GM20000 (cell line): ENCODE data around the gene GPR101.
"Not testable (repeated sequence)": the region's sequence is repeated elsewhere in the genome, so short reads cannot be mapped to it uniquely, and the experiment has no call there.

ENCODE experiments used
- DNase-seq: peaks from one replicate; pipeline ENCODE4 v3.0.0; 2012; ENCODE audit warnings: low spot score
- TF ChIP-seq, protein P1 (sequence below): IDR thresholded peaks from 2 replicates; pipeline ENCODE4 v1.5.1; 2012; ENCODE audit warnings: mild to moderate bottlenecking, control low read depth; ENCODE audit errors: extremely low read depth, missing control alignments

Gene GPR101

DNA sequence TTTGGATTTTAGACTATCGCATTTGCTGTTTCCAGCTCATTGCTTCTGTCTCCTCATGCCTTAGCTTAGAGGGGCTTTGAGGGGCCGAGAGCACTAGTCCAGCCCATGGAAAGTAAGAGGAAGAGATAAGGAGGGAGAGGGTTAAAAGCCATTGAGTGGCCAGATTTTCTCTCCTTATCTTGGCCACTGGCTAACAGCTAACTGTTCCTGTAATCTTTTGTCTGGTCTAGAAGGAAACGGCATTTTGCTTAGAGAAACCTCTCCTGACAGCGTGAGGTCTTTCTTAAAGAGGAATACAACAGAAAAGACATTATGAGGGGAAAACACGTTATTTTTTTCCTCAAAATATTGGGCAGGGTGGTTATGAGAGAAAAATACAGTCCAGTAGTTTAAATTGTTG, 7.9 kb downstream of the GPR101 start:
- DNase-seq, result no peak

DNA sequence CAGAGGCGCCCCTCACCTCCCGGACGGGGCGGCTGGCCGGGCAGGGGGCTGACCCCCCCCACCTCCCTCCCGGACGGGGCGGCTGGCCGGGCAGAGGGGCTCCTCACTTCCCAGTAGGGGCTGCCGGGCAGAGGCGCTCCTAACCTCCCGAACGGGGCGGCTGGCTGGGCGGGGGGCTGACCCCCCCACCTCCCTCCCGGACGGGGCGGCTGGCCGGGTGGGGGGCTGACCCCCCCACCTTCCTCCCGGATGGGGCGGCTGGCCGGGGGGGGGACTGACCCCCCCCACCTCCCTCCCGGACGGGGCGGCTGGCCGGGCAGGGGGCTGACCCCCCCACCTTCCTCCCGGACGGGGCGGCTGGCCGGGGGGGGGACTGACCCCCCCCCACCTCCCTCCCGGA, 33.6 kb downstream of the GPR101 start:
- not testable (repeated sequence) for DNase-seq

More for the DNA sequence above, 7.9 kb downstream of the GPR101 start:
- TF ChIP-seq, protein P1, sequence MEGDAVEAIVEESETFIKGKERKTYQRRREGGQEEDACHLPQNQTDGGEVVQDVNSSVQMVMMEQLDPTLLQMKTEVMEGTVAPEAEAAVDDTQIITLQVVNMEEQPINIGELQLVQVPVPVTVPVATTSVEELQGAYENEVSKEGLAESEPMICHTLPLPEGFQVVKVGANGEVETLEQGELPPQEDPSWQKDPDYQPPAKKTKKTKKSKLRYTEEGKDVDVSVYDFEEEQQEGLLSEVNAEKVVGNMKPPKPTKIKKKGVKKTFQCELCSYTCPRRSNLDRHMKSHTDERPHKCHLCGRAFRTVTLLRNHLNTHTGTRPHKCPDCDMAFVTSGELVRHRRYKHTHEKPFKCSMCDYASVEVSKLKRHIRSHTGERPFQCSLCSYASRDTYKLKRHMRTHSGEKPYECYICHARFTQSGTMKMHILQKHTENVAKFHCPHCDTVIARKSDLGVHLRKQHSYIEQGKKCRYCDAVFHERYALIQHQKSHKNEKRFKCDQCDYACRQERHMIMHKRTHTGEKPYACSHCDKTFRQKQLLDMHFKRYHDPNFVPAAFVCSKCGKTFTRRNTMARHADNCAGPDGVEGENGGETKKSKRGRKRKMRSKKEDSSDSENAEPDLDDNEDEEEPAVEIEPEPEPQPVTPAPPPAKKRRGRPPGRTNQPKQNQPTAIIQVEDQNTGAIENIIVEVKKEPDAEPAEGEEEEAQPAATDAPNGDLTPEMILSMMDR, result no peak

DNA sequence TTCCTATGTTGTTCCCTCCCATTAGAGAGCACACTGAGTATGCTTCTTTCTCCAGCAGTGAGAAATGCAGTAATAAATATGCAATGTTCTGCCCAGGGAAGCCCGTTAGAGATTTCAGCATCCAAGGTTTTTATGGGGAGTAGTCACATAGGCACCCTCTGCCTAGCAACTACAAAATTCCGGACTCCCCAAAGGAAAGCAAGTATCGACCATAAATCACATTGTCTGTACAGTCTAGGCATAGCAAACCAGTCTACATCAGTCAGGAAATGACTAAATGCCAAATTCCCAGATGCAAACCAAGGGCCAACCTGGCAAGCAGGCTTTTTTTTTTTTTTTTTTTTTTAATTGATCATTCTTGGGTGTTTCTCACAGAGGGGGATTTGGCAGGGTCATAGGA, 34.8 kb downstream of the GPR101 start:
- no peak for DNase-seq
- TF ChIP-seq, protein P1, result no peak
